OCI-LY1 (cell line): Measurements from ENCODE around the gene CACNB2.

ENCODE experiments used
- EZH2 ChIP-seq: fragments of 200-600 bp; sonication (generic), shearing (Covaris generic); IDR thresholded peaks from 2 replicates; pipeline ENCODE4 v1.8.0; 2017; ENCODE audit warnings: borderline replicate concordance, mixed run types, mild to moderate bottlenecking, antibody characterized with exemption, low read length, moderate library complexity, mixed read lengths
- TF ChIP-seq, protein P1 (sequence below): fragments of 200-600 bp; sonication (generic), shearing (Covaris generic); IDR thresholded peaks from 2 replicates; pipeline ENCODE4 v1.5.1; 2017; ENCODE audit warnings: mild to moderate bottlenecking, antibody characterized with exemption, low read length, moderate library complexity, mixed read lengths

DNA sequence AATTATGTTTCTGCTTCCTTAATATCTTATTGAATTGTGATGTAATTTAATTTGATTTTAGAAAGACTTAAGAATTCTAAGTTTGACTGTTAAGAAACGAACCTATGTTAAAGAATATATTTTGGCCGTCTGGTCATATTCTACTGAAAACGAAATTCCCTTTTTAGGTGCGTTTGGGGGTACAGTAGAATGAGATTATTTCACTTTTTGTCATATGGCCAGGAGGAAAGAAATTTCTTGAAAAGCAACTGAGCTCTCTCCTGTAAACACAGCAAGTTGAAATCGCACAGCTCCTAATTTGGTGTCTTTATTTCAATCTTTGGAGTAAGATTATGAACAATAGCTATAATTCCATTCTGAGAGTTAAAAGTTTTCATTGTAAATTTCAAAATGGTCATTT is 227.6 kb downstream of the CACNB2 start:
- TF ChIP-seq, protein P1, sequence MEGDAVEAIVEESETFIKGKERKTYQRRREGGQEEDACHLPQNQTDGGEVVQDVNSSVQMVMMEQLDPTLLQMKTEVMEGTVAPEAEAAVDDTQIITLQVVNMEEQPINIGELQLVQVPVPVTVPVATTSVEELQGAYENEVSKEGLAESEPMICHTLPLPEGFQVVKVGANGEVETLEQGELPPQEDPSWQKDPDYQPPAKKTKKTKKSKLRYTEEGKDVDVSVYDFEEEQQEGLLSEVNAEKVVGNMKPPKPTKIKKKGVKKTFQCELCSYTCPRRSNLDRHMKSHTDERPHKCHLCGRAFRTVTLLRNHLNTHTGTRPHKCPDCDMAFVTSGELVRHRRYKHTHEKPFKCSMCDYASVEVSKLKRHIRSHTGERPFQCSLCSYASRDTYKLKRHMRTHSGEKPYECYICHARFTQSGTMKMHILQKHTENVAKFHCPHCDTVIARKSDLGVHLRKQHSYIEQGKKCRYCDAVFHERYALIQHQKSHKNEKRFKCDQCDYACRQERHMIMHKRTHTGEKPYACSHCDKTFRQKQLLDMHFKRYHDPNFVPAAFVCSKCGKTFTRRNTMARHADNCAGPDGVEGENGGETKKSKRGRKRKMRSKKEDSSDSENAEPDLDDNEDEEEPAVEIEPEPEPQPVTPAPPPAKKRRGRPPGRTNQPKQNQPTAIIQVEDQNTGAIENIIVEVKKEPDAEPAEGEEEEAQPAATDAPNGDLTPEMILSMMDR: no peak
- no peak for TF ChIP-seq EZH2
